Right atrium auricular region (tissue), 2 donors: ENCODE data around the gene VPS13C. TPM values are rescaled to one million over a fixed set of nuclear protein-coding genes. Genes with fewer than 3 reads are reported as not detected.
A peak's percentile ranks its signal among the peaks of the same experiment; 100 is the strongest.

Source experiments
- DNase-seq: peaks from one replicate; pipeline ENCODE4 v3.0.0-alpha.2; 2019; ENCODE audit warnings: low spot score
- H3K27ac ChIP-seq, 2 donors: fragments of 200-600 bp; sonication (generic); 1 replicate in 1 of 2; 2 replicates in 1 of 2; pipeline ENCODE4 v1.5.1; 2016 to 2019
- H3K27me3 ChIP-seq, 2 donors: fragments of 200-600 bp; sonication (generic); one replicate each; pipeline versions ENCODE4 v1.5.1 to v1.6.0; 2017 to 2019
- H3K36me3 ChIP-seq: fragments of 200-600 bp; sonication (generic); one replicate; pipeline ENCODE4 v1.5.1; 2016
- H3K4me1 ChIP-seq, 2 donors: fragments of 200-600 bp; sonication (generic); one replicate each; pipeline versions ENCODE4 v1.5.1 to v1.6.0; 2017 to 2019
- H3K4me3 ChIP-seq, 2 donors: fragments of 200-600 bp; sonication (generic); 1 replicate in 1 of 2; 2 replicates in 1 of 2; pipeline ENCODE4 v1.5.1; 2017 to 2019; ENCODE audit warnings: mild to moderate bottlenecking in 1 of 2, moderate library complexity in 1 of 2
- H3K9me3 ChIP-seq, 2 donors: fragments of 200-600 bp; sonication (generic); one replicate each; pipeline ENCODE4 v1.5.1; 2019
- total RNA-seq, 2 donors: library from RNA; depleted of rRNA; stranded (reverse); fragments of >200 nt; gene quantifications; one replicate each; pipeline ENCODE4 v1.1.0, GENCODE V29; 2016
- TF ChIP-seq, protein P1 (sequence below), 2 donors: fragments of 200-600 bp; sonication (generic); IDR thresholded peaks; one replicate each; pipeline ENCODE4 v1.5.1; 2019; ENCODE audit warnings: antibody characterized with exemption in 2 of 2

Gene VPS13C
- total RNA-seq, 2 donors from 2014 or later: 30.3 to 41.9 TPM

DNA sequence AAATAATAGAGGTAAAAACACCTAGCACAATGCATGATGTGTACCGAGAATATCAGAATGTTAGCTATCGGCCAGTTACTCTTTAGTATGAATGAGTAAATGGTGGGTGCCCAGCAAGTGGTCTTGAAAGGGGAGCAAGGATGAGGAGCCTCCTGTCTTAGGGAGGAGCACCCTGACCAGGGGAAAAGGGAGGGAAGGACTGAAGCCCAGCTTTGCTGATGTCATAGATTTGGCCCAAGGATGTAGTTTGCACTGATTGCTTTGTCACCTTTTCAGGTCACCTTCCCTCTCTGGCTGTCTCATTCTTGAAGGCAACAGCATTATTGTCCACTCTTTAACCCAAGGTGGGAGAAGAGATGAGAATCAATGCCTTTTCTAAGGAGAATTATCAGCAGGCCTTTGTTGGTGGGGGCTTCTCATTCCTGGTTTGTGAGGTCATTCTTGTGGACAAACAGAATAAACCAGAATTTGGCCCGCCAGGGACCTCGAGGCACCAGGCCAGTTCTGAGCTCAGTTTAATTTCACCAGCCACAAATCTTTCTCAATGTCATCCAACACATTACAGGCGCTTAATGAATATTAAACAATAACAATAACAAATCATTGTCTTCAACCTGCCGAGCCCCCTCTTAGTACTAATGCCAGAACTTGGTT lies 231.3 kb downstream of the VPS13C start:
- H3K27me3 ChIP-seq: no peaks in the 10 kb centered on the region
- H3K36me3 ChIP-seq: no peaks in the 10 kb centered on the region
- H3K9me3 ChIP-seq: no peaks in the 10 kb centered on the region
- no peak overlapping the region for H3K27ac ChIP-seq
- no peak for DNase-seq
- H3K4me1 ChIP-seq: no peaks in the 10 kb centered on the region
- no peak overlapping the region for H3K4me3 ChIP-seq
- TF ChIP-seq, protein P1, sequence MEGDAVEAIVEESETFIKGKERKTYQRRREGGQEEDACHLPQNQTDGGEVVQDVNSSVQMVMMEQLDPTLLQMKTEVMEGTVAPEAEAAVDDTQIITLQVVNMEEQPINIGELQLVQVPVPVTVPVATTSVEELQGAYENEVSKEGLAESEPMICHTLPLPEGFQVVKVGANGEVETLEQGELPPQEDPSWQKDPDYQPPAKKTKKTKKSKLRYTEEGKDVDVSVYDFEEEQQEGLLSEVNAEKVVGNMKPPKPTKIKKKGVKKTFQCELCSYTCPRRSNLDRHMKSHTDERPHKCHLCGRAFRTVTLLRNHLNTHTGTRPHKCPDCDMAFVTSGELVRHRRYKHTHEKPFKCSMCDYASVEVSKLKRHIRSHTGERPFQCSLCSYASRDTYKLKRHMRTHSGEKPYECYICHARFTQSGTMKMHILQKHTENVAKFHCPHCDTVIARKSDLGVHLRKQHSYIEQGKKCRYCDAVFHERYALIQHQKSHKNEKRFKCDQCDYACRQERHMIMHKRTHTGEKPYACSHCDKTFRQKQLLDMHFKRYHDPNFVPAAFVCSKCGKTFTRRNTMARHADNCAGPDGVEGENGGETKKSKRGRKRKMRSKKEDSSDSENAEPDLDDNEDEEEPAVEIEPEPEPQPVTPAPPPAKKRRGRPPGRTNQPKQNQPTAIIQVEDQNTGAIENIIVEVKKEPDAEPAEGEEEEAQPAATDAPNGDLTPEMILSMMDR (IDR thresholded peaks at IDR 0.05): no peak

DNA sequence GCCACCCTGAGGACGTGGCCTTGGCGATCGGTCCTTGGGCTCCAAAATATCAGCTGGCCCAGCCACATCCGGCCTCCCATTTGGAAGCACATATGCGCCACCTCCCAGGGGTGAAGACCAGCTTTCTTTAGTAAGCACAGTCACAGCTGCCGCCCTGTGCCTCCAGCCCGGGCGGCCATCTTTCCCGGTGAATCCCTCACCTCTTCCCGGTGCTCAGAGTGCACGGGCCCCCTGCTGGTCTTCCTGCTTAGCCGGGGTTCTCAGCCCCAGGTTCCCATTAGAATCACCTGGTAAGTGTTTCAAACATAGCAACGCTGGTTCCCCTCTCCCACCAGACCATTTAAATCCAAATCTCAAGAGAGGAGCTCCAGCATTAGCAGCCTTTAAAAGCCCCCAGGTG lies 232.2 kb downstream of the VPS13C start:
- Histone ChIP-seq H3K27ac (no peak overlapping the region), H3K27me3 (no peaks in the 10 kb centered on the region), H3K4me3 (no peak overlapping the region), H3K36me3 (no peaks in the 10 kb centered on the region), H3K9me3 (no peaks in the 10 kb centered on the region), H3K4me1 (no peaks in the 10 kb centered on the region)
- TF ChIP-seq, protein P1 (IDR thresholded peaks at IDR 0.05): no peak
- no peak for DNase-seq

DNA sequence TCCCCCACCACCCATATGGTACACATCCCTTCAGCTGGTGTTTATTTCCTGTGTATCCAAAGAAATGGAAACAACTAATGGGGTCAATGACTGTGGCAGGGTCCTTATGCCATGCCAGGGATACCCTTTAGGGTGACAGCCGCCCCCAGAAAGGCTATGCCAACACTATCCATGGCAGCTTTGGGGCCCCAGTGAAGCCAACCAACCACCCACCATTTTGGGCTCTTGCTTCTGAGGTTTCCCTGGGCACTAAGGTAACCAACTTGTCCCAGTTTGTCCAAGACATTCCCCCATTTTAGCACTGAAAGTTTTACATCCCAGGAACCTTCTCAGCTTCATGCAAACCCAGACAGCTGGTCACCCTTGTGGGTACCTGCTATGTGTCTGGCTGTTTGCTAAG lies 233.1 kb downstream of the VPS13C start:
- no peak overlapping the region for H3K4me3 ChIP-seq
- H3K27me3 ChIP-seq: no peaks in the 10 kb centered on the region
- TF ChIP-seq, protein P1 (IDR thresholded peaks at IDR 0.05): no peak
- no peaks in the 10 kb centered on the region for H3K36me3 ChIP-seq
- no peak for DNase-seq
- H3K9me3 ChIP-seq: no peaks in the 10 kb centered on the region
- H3K4me1 ChIP-seq: no peaks in the 10 kb centered on the region
- no peak overlapping the region for H3K27ac ChIP-seq

DNA sequence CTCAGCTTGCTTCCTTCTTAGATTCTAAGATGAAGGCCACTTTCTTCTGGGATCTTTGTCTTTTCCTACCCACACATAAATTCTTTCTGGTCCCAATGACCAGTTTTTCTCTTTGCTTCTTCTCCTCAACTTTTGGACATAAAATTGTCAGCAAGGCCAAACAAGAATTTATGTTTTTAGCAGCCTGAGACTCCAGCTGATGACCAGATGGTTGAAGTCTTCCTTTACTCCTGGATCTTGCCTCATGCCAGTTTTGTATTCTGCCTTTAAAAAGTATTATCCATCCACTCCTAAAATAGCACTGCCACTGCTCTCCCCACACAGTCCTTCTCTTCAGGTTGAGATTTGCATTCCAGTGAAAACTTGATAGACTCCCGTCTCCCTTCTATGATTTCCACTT lies 236.0 kb downstream of the VPS13C start:
- Histone ChIP-seq H3K4me3 (no peak overlapping the region), H3K36me3 (no peaks in the 10 kb centered on the region), H3K27ac (no peak overlapping the region), H3K4me1 (no peaks in the 10 kb centered on the region), H3K9me3 (no peaks in the 10 kb centered on the region), H3K27me3 (no peaks in the 10 kb centered on the region)
- TF ChIP-seq, protein P1 (IDR thresholded peaks at IDR 0.05): no peak
- no peak for DNase-seq

DNA sequence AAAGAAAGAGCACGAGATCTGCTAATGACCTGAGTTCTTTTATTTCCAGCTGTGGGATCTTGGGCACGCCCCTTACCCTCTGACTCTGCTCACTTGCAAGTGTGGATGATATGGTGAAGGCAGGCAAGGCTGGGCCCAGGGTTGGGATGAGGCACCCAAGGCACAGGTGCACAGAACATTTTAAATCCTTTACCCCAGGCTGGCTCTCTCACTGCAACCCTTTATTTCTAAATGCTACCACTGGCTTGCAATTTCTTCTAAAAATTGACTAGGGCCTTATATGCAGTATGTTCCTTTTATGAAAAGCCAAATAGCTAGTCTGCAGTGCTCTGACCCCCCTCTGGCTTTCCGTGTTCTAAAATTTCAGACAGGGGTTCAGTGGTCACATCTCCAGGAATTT lies 237.7 kb downstream of the VPS13C start:
- Histone ChIP-seq H3K36me3 (no peaks in the 10 kb centered on the region), H3K27ac (no peak overlapping the region), H3K4me3 (no peak overlapping the region), H3K27me3 (no peaks in the 10 kb centered on the region), H3K4me1 (no peaks in the 10 kb centered on the region), H3K9me3 (no peaks in the 10 kb centered on the region)
- peak; percentile 38 for DNase-seq
- TF ChIP-seq, protein P1 (IDR thresholded peaks at IDR 0.05): no peak

DNA sequence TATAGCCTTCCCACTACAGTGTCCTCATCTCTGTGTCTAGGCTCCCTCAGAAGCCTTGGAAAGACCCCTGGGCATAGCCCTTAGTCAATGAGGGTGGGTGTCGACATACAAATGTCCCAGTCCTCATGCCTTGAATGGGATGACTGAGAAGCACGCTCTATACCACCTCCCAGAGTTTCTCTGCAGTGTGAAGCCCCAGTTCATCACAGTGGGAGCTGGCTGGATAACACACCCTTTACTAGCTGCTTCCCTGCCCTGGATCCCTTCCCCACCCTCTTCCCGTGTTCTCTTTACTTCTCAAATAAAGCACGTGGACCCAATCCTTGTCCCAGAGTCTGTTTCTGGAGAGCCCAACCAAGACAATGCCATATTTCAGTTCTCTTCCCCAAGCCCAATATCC lies 239.3 kb downstream of the VPS13C start:
- TF ChIP-seq, protein P1 (IDR thresholded peaks at IDR 0.05): no peak
- H3K27ac ChIP-seq: no peak overlapping the region
- H3K9me3 ChIP-seq: no peaks in the 10 kb centered on the region
- H3K4me3 ChIP-seq: no peak overlapping the region
- H3K4me1 ChIP-seq: no peaks in the 10 kb centered on the region
- DNase-seq: no peak
- no peaks in the 10 kb centered on the region for H3K36me3 ChIP-seq
- no peaks in the 10 kb centered on the region for H3K27me3 ChIP-seq
